Astrocyte of the cerebellum (primary cell): ENCODE data around the gene ACOT4.

Experiments
- DNase-seq: peaks from one replicate; pipeline ENCODE4 v3.0.0-alpha.2; 2011; ENCODE audit warnings: low read depth
- H3K4me3 ChIP-seq: 2 replicates; pipeline ENCODE4 v1.5.1; 2011; ENCODE audit warnings: mild to moderate bottlenecking, low read depth, low read length, moderate library complexity
- CTCF ChIP-seq: IDR thresholded peaks from 2 replicates; pipeline ENCODE4 v1.5.1; 2012; ENCODE audit warnings: low read length, low read depth, moderate library complexity, mild to moderate bottlenecking; ENCODE audit errors: missing control alignments
- in situ Hi-C: cut with HindIII; loops from 2 replicates; pipeline ENCODE4 v1.10.0; 2017; ENCODE audit warnings: low sequenced_read_pairs

ACOT4 gene

GRCh38 chr14:73645248-73645610, 53.6 kb downstream of the ACOT4 start:
- in situ Hi-C loops: no loop called here
- peak overlapping the region; percentile 97 for H3K4me3 ChIP-seq
- no peak for DNase-seq
- no peak for TF ChIP-seq CTCF
